Measurements from ENCODE around the gene TMEM107.

TMEM107 gene

DNA sequence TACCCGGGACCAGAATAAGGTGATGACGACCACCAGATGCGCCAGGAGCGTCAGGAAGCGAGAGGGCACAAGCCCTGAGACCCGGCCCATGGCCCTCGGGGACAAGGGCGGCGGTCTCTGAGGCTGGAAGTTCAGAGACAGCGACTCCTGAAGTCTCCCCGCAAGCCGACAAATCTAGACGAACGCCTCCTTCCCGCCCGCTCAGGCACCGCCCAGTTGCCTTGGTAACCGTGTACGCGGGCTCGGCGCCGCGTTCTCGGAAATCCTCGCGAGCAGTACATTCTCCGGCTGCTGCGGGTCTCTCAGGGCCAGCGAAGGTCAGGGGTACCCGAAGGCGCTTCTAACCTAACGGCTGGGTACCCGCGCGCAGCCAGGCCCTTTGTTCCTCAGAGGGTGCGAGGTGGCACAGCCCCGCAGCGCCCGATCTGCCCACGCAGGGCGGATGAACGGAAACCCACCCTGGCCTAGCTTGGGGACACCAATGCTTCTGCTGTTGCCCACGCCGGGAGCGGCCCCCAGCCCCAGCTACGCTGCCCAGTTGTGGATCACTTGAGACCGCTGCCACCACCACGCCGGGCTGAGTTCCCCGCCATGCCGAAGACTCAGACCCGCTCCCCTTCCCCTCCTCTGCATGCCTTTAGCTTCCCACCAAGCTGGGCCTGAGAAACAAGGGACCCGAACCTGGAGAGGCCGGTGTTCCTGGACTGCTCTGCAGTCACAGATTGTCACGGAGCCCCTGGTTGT lies at the start of gene TMEM107:
Gene TMEM107 (minus strand): TSS at position 184 of the 744 bp plus-strand sequence. CDS start 94 bp downstream, at position 90.
- H3K4me3 ChIP-seq (ENCODE audit: low read depth, low read length) = peak within 1 kb of the TSS; percentile 61
- H3K4me1 ChIP-seq (ENCODE audit: control insufficient read depth, insufficient read depth, low read length) = peaks cover 10% of the 10 kb centered on the region
- no peaks in the 10 kb centered on the region for H3K9me3 ChIP-seq (ENCODE audit: control insufficient read depth, insufficient read depth, low read depth, low read length)
- H3K36me3 ChIP-seq (ENCODE audit: control insufficient read depth in 2 of 2, insufficient read depth in 1 of 2, low read length in 2 of 2) = no peaks in the 10 kb centered on the region
- H3K27ac ChIP-seq (ENCODE audit: extremely low read depth, low read depth, low read length) = peak within 1 kb of the TSS; percentile 57
- ChIA-PET CTCF (interaction anchor here (0.5 to 1.4 kb wide), 7 partner anchors 11 to 205 kb away, joined by 3 to 6 read pairs (median 3); partner anchors contain the start of genes BORCS6 and PFAS), POLR2A (interaction anchor here (0.7 to 2.7 kb wide), 8 partner anchors 9 to 119 kb away, joined by 3 to 13 read pairs (median 4); partner anchors contain the start of genes AURKB, BORCS6 and SLC25A35)
- TF ChIP-seq CTCF (tag by site-specific recombination; IDR thresholded peaks at IDR 0.05) (0 out of 2 replicates have a peak, but pooled peaks have one; percentile 53), ZFP3 (tag by site-specific recombination; IDR thresholded peaks at IDR 0.05; ENCODE audit: low read depth) (no peak), ZNF335 (tag by site-specific recombination; conservative IDR thresholded peaks at IDR 0.05) (peak; percentile 69; the same call in 1 of the 2 replicates), ZNF521 (tag by site-specific recombination; IDR thresholded peaks at IDR 0.05) (no peak), ZNF391 (tag by site-specific recombination; IDR thresholded peaks at IDR 0.05; ENCODE audit: borderline replicate concordance, low read depth) (peak; percentile 21; the same call in 1 of the 2 replicates), SP2 (tag by site-specific recombination; IDR thresholded peaks at IDR 0.05) (peak; percentile 71), ZNF138 (tag by site-specific recombination; IDR thresholded peaks at IDR 0.05; ENCODE audit: borderline replicate concordance) (no peak), ZXDB (tag by site-specific recombination; IDR thresholded peaks at IDR 0.05) (peak; percentile 43; the same call in 1 of the 2 replicates), ZNF549 (tag by site-specific recombination; IDR thresholded peaks at IDR 0.05) (no peak), ZNF624 (tag by site-specific recombination; IDR thresholded peaks at IDR 0.05) (no peak), KLF9 (tag by site-specific recombination; IDR thresholded peaks at IDR 0.05; ENCODE audit: low read depth) (peak; percentile 16; the same call in 1 of the 2 replicates), WT1 (tag by site-specific recombination; IDR thresholded peaks at IDR 0.05) (peak; percentile 48; the same call in 1 of the 2 replicates), ZNF221 (tag by site-specific recombination; IDR thresholded peaks at IDR 0.05; ENCODE audit: borderline replicate concordance) (no peak), ZBTB48 (tag by site-specific recombination; IDR thresholded peaks at IDR 0.05) (peak; percentile 83), ZNF629 (tag by site-specific recombination; IDR thresholded peaks at IDR 0.05) (peak; percentile 53), ZSCAN23 (tag by site-specific recombination; IDR thresholded peaks at IDR 0.05) (0 out of 2 replicates have a peak, but pooled peaks have one; percentile 18), KLF16 (tag by site-specific recombination; IDR thresholded peaks at IDR 0.05) (0 out of 2 replicates have a peak, but pooled peaks have one; percentile 52), ZBTB10 (tag by site-specific recombination; IDR thresholded peaks at IDR 0.05) (peak; percentile 70; the same call in 1 of the 2 replicates), ZNF548 (tag by site-specific recombination; IDR thresholded peaks at IDR 0.05) (no peak), ZEB2 (tag by site-specific recombination; IDR thresholded peaks at IDR 0.05) (peak; percentile 35; the same call in 1 of the 2 replicates), ZNF239 (tag by site-specific recombination; IDR thresholded peaks at IDR 0.05) (no peak)
- TF ChIP-seq, protein P1, sequence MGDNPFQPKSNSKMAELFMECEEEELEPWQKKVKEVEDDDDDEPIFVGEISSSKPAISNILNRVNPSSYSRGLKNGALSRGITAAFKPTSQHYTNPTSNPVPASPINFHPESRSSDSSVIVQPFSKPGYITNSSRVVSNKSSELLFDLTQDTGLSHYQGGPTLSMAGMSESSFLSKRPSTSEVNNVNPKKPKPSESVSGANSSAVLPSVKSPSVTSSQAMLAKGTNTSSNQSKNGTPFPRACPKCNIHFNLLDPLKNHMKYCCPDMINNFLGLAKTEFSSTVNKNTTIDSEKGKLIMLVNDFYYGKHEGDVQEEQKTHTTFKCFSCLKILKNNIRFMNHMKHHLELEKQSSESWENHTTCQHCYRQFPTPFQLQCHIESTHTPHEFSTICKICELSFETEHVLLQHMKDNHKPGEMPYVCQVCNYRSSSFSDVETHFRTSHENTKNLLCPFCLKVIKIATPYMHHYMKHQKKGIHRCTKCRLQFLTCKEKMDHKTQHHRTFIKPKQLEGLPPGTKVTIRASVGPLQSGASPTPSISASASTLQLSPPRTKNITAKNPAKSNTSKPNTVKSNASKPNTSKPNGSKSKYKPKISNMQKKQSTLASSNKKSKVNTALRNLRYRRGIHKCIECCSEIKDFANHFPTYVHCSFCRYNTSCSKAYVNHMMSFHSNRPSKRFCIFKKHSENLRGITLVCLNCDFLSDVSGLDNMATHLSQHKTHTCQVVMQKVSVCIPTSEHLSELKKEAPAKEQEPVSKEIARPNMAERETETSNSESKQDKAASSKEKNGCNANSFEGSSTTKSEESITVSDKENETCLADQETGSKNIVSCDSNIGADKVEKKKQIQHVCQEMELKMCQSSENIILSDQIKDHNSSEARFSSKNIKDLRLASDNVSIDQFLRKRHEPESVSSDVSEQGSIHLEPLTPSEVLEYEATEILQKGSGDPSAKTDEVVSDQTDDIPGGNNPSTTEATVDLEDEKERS (tag by site-specific recombination; IDR thresholded peaks at IDR 0.05) = no peak
- TF ChIP-seq, protein P2, sequence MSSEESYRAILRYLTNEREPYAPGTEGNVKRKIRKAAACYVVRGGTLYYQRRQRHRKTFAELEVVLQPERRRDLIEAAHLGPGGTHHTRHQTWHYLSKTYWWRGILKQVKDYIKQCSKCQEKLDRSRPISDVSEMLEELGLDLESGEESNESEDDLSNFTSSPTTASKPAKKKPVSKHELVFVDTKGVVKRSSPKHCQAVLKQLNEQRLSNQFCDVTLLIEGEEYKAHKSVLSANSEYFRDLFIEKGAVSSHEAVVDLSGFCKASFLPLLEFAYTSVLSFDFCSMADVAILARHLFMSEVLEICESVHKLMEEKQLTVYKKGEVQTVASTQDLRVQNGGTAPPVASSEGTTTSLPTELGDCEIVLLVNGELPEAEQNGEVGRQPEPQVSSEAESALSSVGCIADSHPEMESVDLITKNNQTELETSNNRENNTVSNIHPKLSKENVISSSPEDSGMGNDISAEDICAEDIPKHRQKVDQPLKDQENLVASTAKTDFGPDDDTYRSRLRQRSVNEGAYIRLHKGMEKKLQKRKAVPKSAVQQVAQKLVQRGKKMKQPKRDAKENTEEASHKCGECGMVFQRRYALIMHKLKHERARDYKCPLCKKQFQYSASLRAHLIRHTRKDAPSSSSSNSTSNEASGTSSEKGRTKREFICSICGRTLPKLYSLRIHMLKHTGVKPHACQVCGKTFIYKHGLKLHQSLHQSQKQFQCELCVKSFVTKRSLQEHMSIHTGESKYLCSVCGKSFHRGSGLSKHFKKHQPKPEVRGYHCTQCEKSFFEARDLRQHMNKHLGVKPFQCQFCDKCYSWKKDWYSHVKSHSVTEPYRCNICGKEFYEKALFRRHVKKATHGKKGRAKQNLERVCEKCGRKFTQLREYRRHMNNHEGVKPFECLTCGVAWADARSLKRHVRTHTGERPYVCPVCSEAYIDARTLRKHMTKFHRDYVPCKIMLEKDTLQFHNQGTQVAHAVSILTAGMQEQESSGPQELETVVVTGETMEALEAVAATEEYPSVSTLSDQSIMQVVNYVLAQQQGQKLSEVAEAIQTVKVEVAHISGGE (tag by site-specific recombination; conservative IDR thresholded peaks at IDR 0.05; ENCODE audit: low read depth) = peak; percentile 8; the same call in 1 of the 2 replicates
